ENCODE results near the gene CDT1. TPM values are rescaled to one million over a fixed set of nuclear protein-coding genes. Genes with fewer than 3 reads are reported as not detected.

Gene CDT1
- total RNA-seq (10 to 100 TPM in 1 of 2 donors, 1 to 10 TPM in 1; 9.3 to 14.5 TPM), polyA plus RNA-seq (ENCODE audit: insufficient read length in 6 of 6) (10 to 100 TPM; 10.8 to 20.4 (median 13.4) TPM)
- long read RNA-seq, donor 1, transcript CDT1-201 (10 exons, 3,240 nt), result major isoform, 5 of 5 reads
- long read RNA-seq, donor 1, partial matches to known transcripts, result 0 of 5 reads
- long read RNA-seq, donor 1, other reads (novel, unspliced or antisense), result 0 of 5 reads
- long read RNA-seq, donor 2, transcript CDT1-201 (10 exons, 3,240 nt), result major isoform, 5 of 5 reads
- long read RNA-seq, donor 2, partial matches to known transcripts, result 0 of 5 reads
- long read RNA-seq, donor 2, other reads (novel, unspliced or antisense), result 0 of 5 reads
- long read RNA-seq, donor 3, transcript CDT1-201 (10 exons, 3,240 nt), result major isoform, 6 of 6 reads
- long read RNA-seq, donor 3, partial matches to known transcripts, result 0 of 6 reads
- long read RNA-seq, donor 3, other reads (novel, unspliced or antisense), result 0 of 6 reads
- long read RNA-seq, donor 4, partial matches to known transcripts, result 2 of 3 reads
- long read RNA-seq, donor 4, other reads (novel, unspliced or antisense), result 1 of 3 reads
- long read RNA-seq, donor 5, transcript CDT1-201 (10 exons, 3,240 nt), result major isoform, 6 of 7 reads
- long read RNA-seq, donor 5, partial matches to known transcripts, result 0 of 7 reads
- long read RNA-seq, donor 5, other reads (novel, unspliced or antisense), result 0 of 7 reads
- long read RNA-seq, donor 6, transcript CDT1-201 (10 exons, 3,240 nt), result major isoform, 8 of 14 reads
- long read RNA-seq, donor 6, partial matches to known transcripts, result 6 of 14 reads
- long read RNA-seq, donor 6, other reads (novel, unspliced or antisense), result 0 of 14 reads
- long read RNA-seq, donor 7, result 0 reads
- long read RNA-seq, donor 8, partial matches to known transcripts, result 20 of 208 reads
- long read RNA-seq, donor 8, other reads (novel, unspliced or antisense), result 184 of 208 reads
- long read RNA-seq, donor 9, result 0 reads
- long read RNA-seq, donor 10, partial matches to known transcripts, result 1 of 3 reads
- long read RNA-seq, donor 10, other reads (novel, unspliced or antisense), result 0 of 3 reads
- long read RNA-seq, donor 11, result 0 reads
- long read RNA-seq, donor 12, partial matches to known transcripts, result 0 of 2 reads
- long read RNA-seq, donor 12, other reads (novel, unspliced or antisense), result 0 of 2 reads

DNA sequence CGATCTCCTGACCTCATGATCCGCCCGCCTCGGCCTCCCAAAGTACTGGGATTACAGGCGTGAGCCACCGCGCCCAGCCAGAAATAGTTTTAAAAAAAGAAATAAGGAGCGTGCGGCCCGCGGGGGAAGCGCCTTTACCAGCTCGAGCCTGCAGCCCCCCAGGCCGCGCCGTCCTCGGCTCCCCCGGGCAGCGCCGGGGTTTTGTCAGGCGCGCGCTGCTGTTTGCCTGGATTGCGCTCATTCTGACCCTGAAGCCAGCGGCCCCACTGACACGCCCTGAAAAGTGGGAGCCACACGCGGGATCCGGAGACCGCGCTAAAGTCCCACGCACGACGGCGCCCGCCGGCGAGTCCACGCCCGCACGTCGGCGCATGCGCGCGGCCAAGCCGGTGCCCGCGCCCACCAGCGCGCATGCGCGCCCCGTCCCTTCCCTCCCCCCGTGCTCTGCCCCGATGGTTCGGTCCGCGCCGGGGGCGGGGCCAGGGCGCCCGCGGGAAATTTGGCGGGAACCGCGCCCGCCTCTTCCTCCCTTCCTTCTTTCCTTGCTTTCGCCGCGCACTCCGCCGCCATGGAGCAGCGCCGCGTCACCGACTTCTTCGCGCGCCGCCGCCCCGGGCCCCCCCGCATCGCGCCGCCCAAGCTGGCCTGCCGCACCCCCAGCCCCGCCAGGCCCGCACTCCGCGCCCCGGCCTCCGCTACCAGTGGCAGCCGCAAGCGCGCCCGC, at the start of gene CDT1:
CDT1 (plus strand) TSS at position 526 of the 724 bp plus-strand sequence; CDS start at position 569, 43 bp downstream.
- H3K27ac ChIP-seq, result peak within 1 kb of the TSS; percentile 42 to 84
- peak within 1 kb of the TSS; percentile 45 to 73 for H3K4me3 ChIP-seq
- peaks cover 0 to 13% of the 10 kb centered on the region in 2 donors for H3K36me3 ChIP-seq
- peaks cover 6 to 43% of the 10 kb centered on the region in 2 donors for H3K4me1 ChIP-seq
- no peaks in the 10 kb centered on the region for H3K9me3 ChIP-seq
- intact Hi-C loops (cut with DNase I), result no loop called here
- no peak for TF ChIP-seq CTCF (IDR thresholded peaks at IDR 0.05)
- H3K27me3 ChIP-seq, result peaks cover 0 to 8% of the 10 kb centered on the region in 2 donors
- DNase-seq, result peak; percentile 82 to 96 (median 90)
- ATAC-seq, result peak; percentile 74

GRCh38 chr16:88754109-88754911, 49.3 kb upstream of the CDT1 start:
- Histone ChIP-seq H3K36me3 (peaks cover 0 to 16% of the 10 kb centered on the region in 2 donors), H3K4me1 (peaks cover 5 to 34% of the 10 kb centered on the region in 2 donors), H3K27ac (no peak overlapping the region), H3K27me3 (no peaks in the 10 kb centered on the region), H3K9me3 (no peaks in the 10 kb centered on the region), H3K4me3 (no peak overlapping the region)
- ATAC-seq, result no peak
- intact Hi-C loops (cut with DNase I), result no loop called here
- TF ChIP-seq CTCF (IDR thresholded peaks at IDR 0.05), result no peak
- DNase-seq, result no peak

DNA sequence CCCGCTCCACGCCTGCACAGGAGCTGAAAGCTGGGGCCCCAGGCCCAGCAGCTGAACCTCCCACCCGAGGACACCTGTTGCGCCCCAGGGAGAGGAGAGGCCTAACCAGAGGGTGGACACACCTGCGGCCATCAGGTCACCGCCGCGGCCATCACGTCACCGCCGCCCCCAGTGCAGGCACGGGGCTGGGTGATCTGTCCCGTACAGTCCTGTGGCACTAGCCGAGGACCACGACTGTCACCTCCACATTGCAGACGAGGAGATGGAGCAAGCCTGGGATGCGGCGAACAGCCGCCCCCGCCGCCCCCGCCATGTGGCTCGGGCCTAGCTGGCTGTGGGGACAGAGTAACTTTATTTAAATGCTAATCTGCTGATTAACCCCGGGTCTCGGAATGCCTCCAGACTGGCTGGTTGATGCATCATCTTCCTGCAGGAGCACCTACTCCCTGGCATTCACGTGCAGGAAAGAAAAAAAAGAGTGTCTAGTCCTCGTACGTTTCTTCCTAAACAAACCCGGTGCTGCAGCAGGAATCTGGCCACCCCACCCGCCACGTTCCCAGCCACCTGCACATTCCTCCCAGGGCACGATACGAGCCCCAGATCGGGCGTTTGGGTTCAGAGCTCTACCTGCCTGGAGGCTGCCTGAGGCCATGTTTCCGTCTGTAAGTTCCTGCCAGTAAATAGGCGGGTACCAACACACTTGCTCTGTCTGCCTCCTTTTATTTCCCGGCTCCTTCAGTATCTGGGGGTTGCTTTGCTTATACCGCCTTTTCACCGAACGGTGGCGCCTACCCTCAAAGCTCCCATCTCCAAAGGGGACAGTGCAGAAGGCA, 48.5 kb upstream of the CDT1 start:
- ATAC-seq, result peak; percentile 11
- no peak for DNase-seq
- Histone ChIP-seq H3K4me3 (no peak overlapping the region), H3K27me3 (no peaks in the 10 kb centered on the region), H3K4me1 (peaks cover 10 to 42% of the 10 kb centered on the region in 2 donors), H3K27ac (no peak overlapping the region), H3K9me3 (no peaks in the 10 kb centered on the region), H3K36me3 (peaks cover 0 to 13% of the 10 kb centered on the region in 2 donors)
- intact Hi-C loops (cut with DNase I), result no loop called here
- TF ChIP-seq CTCF (IDR thresholded peaks at IDR 0.05), result peak in 1 of 2 donors; percentile 46

Measured in left lung (tissue), 14 donors.